ENCODE measurements around the gene FEM1A.
"Not testable (repeated sequence)": the region's sequence is repeated elsewhere in the genome, so short reads cannot be mapped to it uniquely, and the experiment has no call there.

The FEM1A gene

GRCh38 chr19:4791183-4792018 lies at the start of gene FEM1A:
Gene FEM1A (plus strand): TSS chr19:4791734. CDS start chr19:4791855, 121 bp downstream.
- H3K27ac ChIP-seq: peak within 1 kb of the TSS; percentile 76
- peak; percentile 94 for TF ChIP-seq CTCF (conservative IDR thresholded peaks at IDR 0.05)

- no peak overlapping the region for H3K27ac ChIP-seq
- TF ChIP-seq CTCF (conservative IDR thresholded peaks at IDR 0.05): no peak
Observed at GRCh38 chr19:4742723-4743646, 48.5 kb upstream of the FEM1A start.

- TF ChIP-seq CTCF (conservative IDR thresholded peaks at IDR 0.05): no peak
- no peak overlapping the region for H3K27ac ChIP-seq
Observed at GRCh38 chr19:4744451-4745174, 46.9 kb upstream of the FEM1A start.

GRCh38 chr19:4745175-4745574 lies 46.4 kb upstream of the FEM1A start:
- H3K27ac ChIP-seq: not testable (repeated sequence)

- no peak overlapping the region for H3K27ac ChIP-seq
- no peak for TF ChIP-seq CTCF (conservative IDR thresholded peaks at IDR 0.05)
Observed at GRCh38 chr19:4745986-4746385, 45.5 kb upstream of the FEM1A start.

GRCh38 chr19:4748185-4748584 lies 43.3 kb upstream of the FEM1A start:
- no peak overlapping the region for H3K27ac ChIP-seq
- TF ChIP-seq CTCF (conservative IDR thresholded peaks at IDR 0.05): no peak

- TF ChIP-seq CTCF (conservative IDR thresholded peaks at IDR 0.05): no peak
- no peak overlapping the region for H3K27ac ChIP-seq
Observed at GRCh38 chr19:4748589-4748988, 42.9 kb upstream of the FEM1A start.
